GM18499 (cell line): ENCODE measurements around the gene PCSK9.

ENCODE experiments used
- ATAC-seq: cut with Tn5 transposase; IDR thresholded peaks from one replicate; pipeline ENCODE4 v1.9.1; 2021; ENCODE audit warnings: moderate number of reproducible peaks; ENCODE audit not compliant: insufficient read depth, unreplicated experiment

The PCSK9 gene

DNA sequence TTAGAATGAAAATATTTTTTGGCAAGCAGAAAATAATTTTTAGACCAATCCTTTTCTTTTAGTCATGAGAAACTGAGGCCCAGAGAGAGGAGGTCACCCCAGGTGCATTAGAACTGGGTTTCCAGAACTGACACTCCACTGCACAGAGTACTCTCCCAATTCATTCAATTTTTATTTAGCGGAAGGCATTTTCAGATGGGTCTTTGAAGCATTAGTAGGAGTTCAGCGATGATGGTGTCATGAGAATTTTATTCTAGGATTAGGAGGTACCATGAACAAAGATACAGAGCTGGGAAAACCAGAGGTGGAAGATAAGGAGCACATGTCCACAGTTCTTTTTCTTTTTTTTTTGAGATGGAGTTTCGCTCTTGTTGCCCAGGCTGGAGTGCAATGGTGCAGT is 2.3 kb downstream of the PCSK9 start:
- ATAC-seq: no peak

GRCh38 chr1:55043011-55043410 is 3.7 kb downstream of the PCSK9 start:
- ATAC-seq: no peak

- ATAC-seq: no peak
Measured at GRCh38 chr1:55043726-55044125, 4.4 kb downstream of the PCSK9 start.

GRCh38 chr1:55044617-55045397 is 5.5 kb downstream of the PCSK9 start:
- ATAC-seq: no peak

- ATAC-seq: no peak
Measured at GRCh38 chr1:55045430-55045829, 6.1 kb downstream of the PCSK9 start.

GRCh38 chr1:55046871-55047270 is 7.5 kb downstream of the PCSK9 start:
- no peak for ATAC-seq

DNA sequence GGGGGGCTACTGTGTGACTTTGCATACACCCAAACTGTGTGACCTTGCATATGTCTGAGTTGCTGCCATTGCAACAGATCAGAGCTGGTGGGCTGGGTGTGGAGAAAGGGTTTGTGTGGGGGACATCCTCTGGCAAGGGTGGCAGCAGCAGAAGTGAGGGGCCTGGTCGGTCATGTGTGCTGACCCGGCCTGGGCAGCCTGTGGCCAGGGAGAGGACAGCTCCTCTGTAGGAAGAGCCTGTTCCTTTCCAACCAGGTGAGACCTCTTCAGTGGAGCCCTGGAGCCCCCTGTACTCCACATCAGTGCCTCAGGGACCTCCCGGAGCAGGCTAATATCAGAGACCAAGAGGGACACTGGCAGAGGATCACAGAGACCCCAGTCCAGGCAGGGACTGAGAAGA is 8.3 kb downstream of the PCSK9 start:
- ATAC-seq: no peak

- ATAC-seq: no peak
Measured at GRCh38 chr1:55048453-55049270, 9.3 kb downstream of the PCSK9 start.

GRCh38 chr1:55049271-55049913 is 10.0 kb downstream of the PCSK9 start:
- ATAC-seq: no peak

DNA sequence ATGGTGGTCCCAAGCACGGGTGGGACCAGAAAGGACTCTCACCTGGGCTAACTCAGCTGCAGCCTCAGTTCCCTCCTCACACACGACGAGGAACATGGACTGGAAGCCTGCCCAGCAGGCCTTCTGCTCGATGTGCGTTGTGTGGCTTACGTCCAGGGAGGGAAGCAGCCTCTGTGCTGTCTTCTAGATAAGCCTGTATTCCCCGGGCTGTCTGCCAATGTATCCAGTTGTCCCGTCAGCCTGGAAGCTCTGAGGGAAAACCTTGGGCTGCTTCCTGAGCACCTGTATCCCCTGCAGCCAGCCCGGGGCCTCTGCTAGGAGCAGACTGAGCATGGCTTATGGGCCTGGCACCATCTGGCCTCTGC is 10.5 kb downstream of the PCSK9 start:
- no peak for ATAC-seq

- no peak for ATAC-seq
Measured at GRCh38 chr1:55050283-55050682, 10.9 kb downstream of the PCSK9 start.

GRCh38 chr1:55051169-55051568 is 11.8 kb downstream of the PCSK9 start:
- no peak for ATAC-seq

DNA sequence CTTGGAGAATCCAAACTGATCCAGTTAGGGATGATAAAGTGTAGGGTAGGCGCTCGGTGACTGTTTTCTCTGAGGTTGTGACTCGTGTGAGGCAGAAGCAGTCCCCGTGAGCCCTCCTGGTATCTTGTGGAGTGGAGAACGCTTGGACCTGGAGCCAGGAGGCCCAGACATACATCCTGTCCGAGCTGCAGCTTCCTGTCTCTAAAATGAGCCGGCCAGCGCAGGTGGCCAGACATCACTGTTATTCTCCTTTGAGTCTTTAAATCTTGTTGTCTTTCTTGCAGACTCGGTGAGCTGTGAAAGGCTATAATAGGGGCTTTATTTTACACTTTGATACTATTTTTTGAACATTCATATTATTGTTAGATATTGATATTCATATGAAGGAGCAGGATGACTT is 12.3 kb downstream of the PCSK9 start:
- ATAC-seq: no peak

DNA sequence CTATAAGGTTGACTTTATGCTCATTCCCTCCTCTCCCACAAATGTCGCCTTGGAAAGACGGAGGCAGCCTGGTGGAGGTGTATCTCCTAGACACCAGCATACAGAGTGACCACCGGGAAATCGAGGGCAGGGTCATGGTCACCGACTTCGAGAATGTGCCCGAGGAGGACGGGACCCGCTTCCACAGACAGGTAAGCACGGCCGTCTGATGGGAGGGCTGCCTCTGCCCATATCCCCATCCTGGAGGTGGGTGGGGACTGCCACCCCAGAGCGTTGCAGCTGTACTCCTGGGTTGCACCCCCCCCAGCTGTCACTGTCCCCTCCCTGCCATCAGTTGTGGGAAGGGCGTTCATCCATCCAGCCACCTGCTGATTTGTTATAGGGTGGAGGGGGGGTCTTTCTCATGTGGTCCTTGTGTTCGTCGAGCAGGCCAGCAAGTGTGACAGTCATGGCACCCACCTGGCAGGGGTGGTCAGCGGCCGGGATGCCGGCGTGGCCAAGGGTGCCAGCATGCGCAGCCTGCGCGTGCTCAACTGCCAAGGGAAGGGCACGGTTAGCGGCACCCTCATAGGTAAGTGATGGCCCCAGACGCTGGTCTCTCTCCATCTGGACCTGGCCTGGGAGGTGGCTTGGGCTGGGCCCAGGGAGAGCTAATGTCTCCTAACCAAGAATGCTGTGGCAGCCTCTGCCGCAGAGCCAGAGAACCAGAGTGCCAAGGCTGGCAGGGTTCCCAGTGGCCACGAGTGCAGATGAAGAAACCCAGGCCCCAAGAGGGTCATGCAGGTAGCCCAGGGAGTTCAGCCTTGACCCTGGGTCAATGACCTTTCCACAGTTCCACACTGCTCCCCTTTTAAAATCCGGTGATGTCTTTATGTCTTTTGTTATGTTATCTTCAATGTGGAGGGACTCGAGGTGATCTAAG is 13.1 kb downstream of the PCSK9 start:
- no peak for ATAC-seq

- ATAC-seq: no peak
Measured at GRCh38 chr1:55053265-55053954, 14.1 kb downstream of the PCSK9 start.

DNA sequence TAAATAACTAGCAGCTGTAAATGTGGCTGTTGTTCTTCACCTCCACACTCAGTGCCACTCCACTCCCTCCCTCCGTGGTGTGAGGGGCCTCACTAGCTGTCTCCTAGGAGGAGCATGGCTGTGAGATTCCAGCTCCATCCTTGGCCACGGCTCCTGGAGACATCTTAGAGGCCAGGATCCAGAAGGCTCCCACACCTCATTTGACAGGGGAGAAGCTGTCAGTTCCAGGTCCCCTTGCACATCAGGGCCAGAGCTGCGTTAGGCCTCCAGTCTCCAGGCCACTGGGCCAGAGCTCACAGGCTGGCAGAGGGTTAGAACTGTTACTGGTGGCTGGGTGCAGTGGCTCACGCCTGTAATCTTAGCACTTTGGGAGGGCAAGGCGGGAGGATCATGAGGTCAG is 15.0 kb downstream of the PCSK9 start:
- ATAC-seq: no peak

DNA sequence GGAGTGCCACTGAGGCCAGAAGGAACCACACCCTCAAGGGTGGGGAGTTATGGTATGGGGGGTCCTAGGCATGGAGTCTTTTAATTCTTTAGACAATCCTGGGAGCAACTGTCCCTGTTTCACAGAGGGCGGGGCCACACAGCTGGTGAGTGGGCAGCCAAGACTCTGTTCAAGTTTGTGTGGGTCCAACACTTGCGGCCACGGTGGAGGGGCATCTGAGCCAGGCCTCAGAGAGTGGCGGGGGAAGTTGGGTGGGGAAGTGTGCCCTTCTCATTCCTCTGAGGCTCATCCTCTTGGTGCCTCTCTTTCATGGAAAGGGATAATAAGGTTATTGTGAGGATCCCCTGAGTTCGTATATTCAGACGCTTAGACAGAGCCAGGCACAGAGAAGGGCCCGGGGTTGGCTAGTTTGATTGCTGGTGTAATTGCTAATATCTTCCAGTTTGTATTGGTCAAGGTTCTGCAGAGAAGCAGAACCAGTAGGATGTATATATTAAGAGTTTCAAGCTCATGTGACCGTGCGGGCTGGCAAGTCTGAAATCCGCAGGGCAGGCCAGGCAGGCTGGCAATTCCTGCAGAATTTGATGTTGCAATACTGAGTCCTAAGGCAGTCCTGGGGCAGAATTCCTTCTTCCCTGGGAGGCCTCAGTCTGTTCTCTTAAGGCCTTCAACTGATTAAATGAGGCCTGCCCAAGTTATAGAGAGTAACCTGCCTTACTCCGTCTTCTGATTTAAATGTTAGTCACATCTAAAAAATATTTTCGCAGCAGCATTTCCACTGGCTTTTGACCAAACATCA is 15.9 kb downstream of the PCSK9 start:
- ATAC-seq: no peak

DNA sequence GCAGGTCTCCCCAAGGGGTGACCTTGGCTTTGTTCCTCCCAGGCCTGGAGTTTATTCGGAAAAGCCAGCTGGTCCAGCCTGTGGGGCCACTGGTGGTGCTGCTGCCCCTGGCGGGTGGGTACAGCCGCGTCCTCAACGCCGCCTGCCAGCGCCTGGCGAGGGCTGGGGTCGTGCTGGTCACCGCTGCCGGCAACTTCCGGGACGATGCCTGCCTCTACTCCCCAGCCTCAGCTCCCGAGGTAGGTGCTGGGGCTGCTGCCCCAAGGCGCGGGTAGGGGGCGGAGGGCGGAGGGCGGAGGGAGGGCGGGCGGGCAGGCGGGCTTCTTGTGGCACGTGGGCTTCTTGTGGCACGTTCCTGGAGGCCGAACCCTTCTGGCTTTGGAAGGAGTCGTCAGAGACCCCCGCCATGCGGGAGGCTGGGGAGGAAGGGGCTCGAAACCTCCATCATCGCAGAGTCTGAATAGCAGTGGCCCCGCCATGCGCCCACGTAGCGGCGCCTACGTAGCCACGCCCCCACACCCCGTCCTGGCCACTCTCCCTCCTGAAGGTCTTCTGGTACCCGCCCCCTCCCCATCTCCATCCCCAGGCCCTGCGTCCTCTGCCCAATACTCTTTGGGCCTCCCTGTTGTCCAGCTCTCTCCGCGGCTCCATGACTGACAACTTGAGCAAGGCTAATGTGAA is 16.7 kb downstream of the PCSK9 start:
- ATAC-seq: no peak
